Tibial nerve (tissue), 3 donors: ENCODE results near the gene FRAS1.

Source experiments
- CTCF ChIP-seq, 5 experiments: fragments of 200-600 bp in 3 of 5; fragments of 450-650 bp in 2 of 5; sonication (generic) in 3 of 5; IDR thresholded peaks; one replicate each; pipeline ENCODE4 v1.5.1; 2016 to 2019; ENCODE audit warnings: antibody characterized with exemption in 5 of 5, mild to moderate bottlenecking in 3 of 5, moderate library complexity in 2 of 5
- POLR2A ChIP-seq, 2 donors: fragments of 450-650 bp; IDR thresholded peaks; one replicate each; pipeline ENCODE4 v1.6.1; 2017; ENCODE audit warnings: antibody characterized with exemption in 2 of 2, mild to moderate bottlenecking in 2 of 2, moderate library complexity in 2 of 2

DNA sequence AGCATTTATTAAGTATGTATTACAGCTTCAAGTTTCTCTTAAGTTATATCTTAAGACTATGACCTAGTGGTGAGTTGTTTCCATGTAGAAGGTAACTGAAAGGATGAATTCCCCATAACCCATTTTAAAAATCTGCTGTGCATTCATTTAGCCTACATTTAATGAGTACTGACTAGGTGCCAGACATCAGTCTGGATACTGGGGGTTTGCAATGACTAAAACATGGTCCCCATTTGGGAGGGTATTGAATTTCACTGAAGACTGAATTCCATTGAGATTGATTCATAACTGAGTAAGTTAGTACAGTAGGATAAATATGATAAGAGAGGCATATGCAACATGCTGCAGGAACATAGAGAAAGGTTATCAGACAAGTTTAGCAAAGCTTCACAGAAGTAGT is 241.5 kb downstream of the FRAS1 start:
- TF ChIP-seq CTCF (IDR thresholded peaks at IDR 0.05): no peak
- TF ChIP-seq POLR2A (IDR thresholded peaks at IDR 0.05): no peak
